NCI-H2081 treated with DMSO at 0.1 percent for 48 hours (cell line): ENCODE measurements around the gene SERPINB6.
"Not testable (repeated sequence)": the region's sequence is repeated elsewhere in the genome, so short reads cannot be mapped to it uniquely, and the experiment has no call there.

ENCODE experiments used
- DNase-seq: peaks from one replicate; lab custom pipeline; 2025; lab: John Stamatoyannopoulos, UW

Gene SERPINB6

GRCh38 chr6:2913621-2914317 is 57.6 kb downstream of the SERPINB6 start:
- no peak for DNase-seq

GRCh38 chr6:2911171-2911570 is 60.2 kb downstream of the SERPINB6 start:
- DNase-seq: no peak

- DNase-seq: no peak
These were observed 61.6 kb downstream of the SERPINB6 start for GRCh38 chr6:2909718-2910117.

GRCh38 chr6:2909051-2909606 is 62.2 kb downstream of the SERPINB6 start:
- not testable (repeated sequence) for DNase-seq

- not testable (repeated sequence) for DNase-seq
These were observed 62.9 kb downstream of the SERPINB6 start for GRCh38 chr6:2908516-2908915.

GRCh38 chr6:2903411-2904185 is 67.8 kb downstream of the SERPINB6 start:
- DNase-seq: not testable (repeated sequence)

- not testable (repeated sequence) for DNase-seq
These were observed 69.5 kb downstream of the SERPINB6 start for GRCh38 chr6:2901645-2902502.

- no peak for DNase-seq
These were observed 70.3 kb downstream of the SERPINB6 start for GRCh38 chr6:2900821-2901644.

GRCh38 chr6:2900221-2900807 is 71.1 kb downstream of the SERPINB6 start:
- DNase-seq: no peak

GRCh38 chr6:2899596-2899995 is 71.8 kb downstream of the SERPINB6 start:
- DNase-seq: no peak
